Measurements from ENCODE around the gene OBSCN. TPM values are rescaled to one million over a fixed set of nuclear protein-coding genes. Genes with fewer than 3 reads are reported as not detected.

The OBSCN gene
- total RNA-seq, 1 experiment from 2014 or later, result 5.6 TPM

GRCh38 chr1:228342627-228343190, 134.9 kb downstream of the OBSCN start:
- no peaks in the 10 kb centered on the region for H3K4me1 ChIP-seq
- TF ChIP-seq CTCF (IDR thresholded peaks at IDR 0.05; ENCODE audit: insufficient read depth in 1 of 2, low read depth in 1 of 2, low read length in 1 of 2, severe bottlenecking in 1 of 2, unreplicated experiment in 1 of 2), result no peak
- no peaks in the 10 kb centered on the region for H3K9me3 ChIP-seq
- Mint-ChIP-seq H3K9me3 (ENCODE audit: unreplicated experiment) (no peaks in the 10 kb centered on the region), H3K4me3 (ENCODE audit: unreplicated experiment) (no peak overlapping the region), H3K36me3 (ENCODE audit: insufficient read depth, unreplicated experiment) (no peaks in the 10 kb centered on the region), H3K4me1 (ENCODE audit: low read depth, unreplicated experiment) (no peaks in the 10 kb centered on the region), H3K27me3 (ENCODE audit: insufficient read depth, unreplicated experiment) (no peaks in the 10 kb centered on the region), H3K27ac (ENCODE audit: unreplicated experiment) (no peak overlapping the region)
- intact Hi-C loops (cut with micrococcal nuclease; ENCODE audit: unreplicated experiment), result no loop called here
- peak in 1 of 2 experiments; percentile 17 for DNase-seq
- POLR2A ChIA-PET, result no interaction called here
- no TSS peak for BruUV-seq (replicated peaks)
- H3K36me3 ChIP-seq (ENCODE audit: control insufficient read depth, insufficient read depth, low read length), result no peaks in the 10 kb centered on the region
- CTCF ChIA-PET, result no interaction called here
- no peaks in the 10 kb centered on the region for H3K27me3 ChIP-seq (replicated peaks; ENCODE audit: control insufficient read depth, insufficient read depth, low read length)
- no peak overlapping the region for H3K4me3 ChIP-seq (ENCODE audit: low read depth, low read length)

GRCh38 chr1:228343191-228343661, 135.4 kb downstream of the OBSCN start:
- Histone ChIP-seq H3K36me3 (ENCODE audit: control insufficient read depth, insufficient read depth, low read length) (no peaks in the 10 kb centered on the region), H3K27me3 (replicated peaks; ENCODE audit: control insufficient read depth, insufficient read depth, low read length) (no peaks in the 10 kb centered on the region), H3K4me3 (ENCODE audit: low read depth, low read length) (no peak overlapping the region), H3K4me1 (no peaks in the 10 kb centered on the region), H3K9me3 (no peaks in the 10 kb centered on the region)
- Mint-ChIP-seq H3K9me3 (ENCODE audit: unreplicated experiment) (no peaks in the 10 kb centered on the region), H3K4me1 (ENCODE audit: low read depth, unreplicated experiment) (no peaks in the 10 kb centered on the region), H3K36me3 (ENCODE audit: insufficient read depth, unreplicated experiment) (no peaks in the 10 kb centered on the region), H3K27me3 (ENCODE audit: insufficient read depth, unreplicated experiment) (no peaks in the 10 kb centered on the region), H3K4me3 (ENCODE audit: unreplicated experiment) (no peak overlapping the region), H3K27ac (ENCODE audit: unreplicated experiment) (no peak overlapping the region)
- DNase-seq, result peak in 1 of 2 experiments; percentile 19
- no peak for TF ChIP-seq CTCF (IDR thresholded peaks at IDR 0.05; ENCODE audit: insufficient read depth in 1 of 2, low read depth in 1 of 2, low read length in 1 of 2, severe bottlenecking in 1 of 2, unreplicated experiment in 1 of 2)
- CTCF ChIA-PET, result no interaction called here
- intact Hi-C loops (cut with micrococcal nuclease; ENCODE audit: unreplicated experiment), result no loop called here
- BruUV-seq (replicated peaks), result no TSS peak
- POLR2A ChIA-PET, result no interaction called here

GRCh38 chr1:228344631-228345072, 136.8 kb downstream of the OBSCN start:
- H3K36me3 ChIP-seq (ENCODE audit: control insufficient read depth, insufficient read depth, low read length), result no peaks in the 10 kb centered on the region
- no peak overlapping the region for H3K4me3 ChIP-seq (ENCODE audit: low read depth, low read length)
- H3K27me3 ChIP-seq (replicated peaks; ENCODE audit: control insufficient read depth, insufficient read depth, low read length), result no peaks in the 10 kb centered on the region
- H3K27me3 Mint-ChIP-seq (ENCODE audit: insufficient read depth, unreplicated experiment), result no peaks in the 10 kb centered on the region
- H3K4me1 Mint-ChIP-seq (ENCODE audit: low read depth, unreplicated experiment), result no peaks in the 10 kb centered on the region
- no peaks in the 10 kb centered on the region for H3K4me1 ChIP-seq
- ChIA-PET CTCF (no interaction called here), POLR2A (no interaction called here)
- no peaks in the 10 kb centered on the region for H3K9me3 Mint-ChIP-seq (ENCODE audit: unreplicated experiment)
- intact Hi-C loops (cut with micrococcal nuclease; ENCODE audit: unreplicated experiment), result no loop called here
- no peaks in the 10 kb centered on the region for H3K9me3 ChIP-seq
- BruUV-seq (replicated peaks), result no TSS peak
- no peak overlapping the region for H3K27ac Mint-ChIP-seq (ENCODE audit: unreplicated experiment)
- no peak for TF ChIP-seq CTCF (IDR thresholded peaks at IDR 0.05; ENCODE audit: insufficient read depth in 1 of 2, low read depth in 1 of 2, low read length in 1 of 2, severe bottlenecking in 1 of 2, unreplicated experiment in 1 of 2)
- H3K36me3 Mint-ChIP-seq (ENCODE audit: insufficient read depth, unreplicated experiment), result no peaks in the 10 kb centered on the region
- no peak overlapping the region for H3K4me3 Mint-ChIP-seq (ENCODE audit: unreplicated experiment)
- peak in 1 of 2 experiments; percentile 19 for DNase-seq
